Right lobe of liver (tissue), 6 donors: ENCODE measurements around the gene SLC27A5. TPM values are rescaled to one million over a fixed set of nuclear protein-coding genes. Genes with fewer than 3 reads are reported as not detected.
A peak's percentile ranks its signal among the peaks of the same experiment; 100 is the strongest.

Experiments
- ATAC-seq, 4 donors: fragments of 200-7000 bp; cut with Tn5 transposase; one replicate each; pipeline ENCODE4 v1.9.1; 2020; ENCODE audit warnings: mild to moderate bottlenecking in 4 of 4, moderate library complexity in 4 of 4
- DNase-seq, 3 donors: peaks; one replicate each; pipeline ENCODE4 v3.0.0-alpha.2; 2020
- H3K27ac ChIP-seq, 3 donors: fragments of 200-600 bp; one replicate each; pipeline ENCODE4 v1.8.0; 2022
- H3K27me3 ChIP-seq, 2 donors: fragments of 200-600 bp; one replicate each; pipeline ENCODE4 v1.8.0; 2022
- H3K36me3 ChIP-seq, 4 donors: fragments of 200-600 bp; sonication (generic) in 1 of 4; one replicate each; pipeline versions ENCODE4 v1.5.1 to v1.8.0; 2017 to 2022; ENCODE audit warnings: control low read depth in 1 of 4
- H3K4me1 ChIP-seq, 4 donors: fragments of 200-600 bp; sonication (generic) in 1 of 4; one replicate each; pipeline versions ENCODE4 v1.5.1 to v1.8.0; 2017 to 2022; ENCODE audit warnings: control low read depth in 1 of 4
- H3K4me3 ChIP-seq, 3 donors: fragments of 200-600 bp; one replicate each; pipeline ENCODE4 v1.8.0; 2022
- H3K9me3 ChIP-seq, 4 donors: fragments of 200-600 bp; sonication (generic) in 1 of 4; one replicate each; pipeline versions ENCODE4 v1.5.1 to v1.8.0; 2017 to 2022; ENCODE audit warnings: control low read depth in 1 of 4
- CTCF ChIP-seq, 4 donors: fragments of 200-600 bp in 3 of 4; fragments of 450-650 bp in 1 of 4; IDR thresholded peaks; one replicate each; pipeline versions ENCODE4 v1.5.1 to v1.8.0; 2016 to 2022; ENCODE audit warnings: antibody characterized with exemption in 4 of 4, mild to moderate bottlenecking in 2 of 4
- POLR2A ChIP-seq: fragments of 450-650 bp; IDR thresholded peaks from one replicate; pipeline ENCODE4 v1.6.1; 2017; ENCODE audit warnings: antibody characterized with exemption, mild to moderate bottlenecking
- WGBS: methylation state at CpG from one replicate; pipeline ENCODE4 v1.1.6; 2018; ENCODE audit warnings: low coverage, low lambda C conversion rate; ENCODE audit not compliant: insufficient coverage; ENCODE audit errors: missing lambda C conversion rate; 5-methylcytosine and 5-hydroxymethylcytosine counted together
- intact Hi-C, 2 donors: fragments of 100-400 bp; cut with DNase I; formaldehyde crosslinking; loops; one replicate each; pipeline versions ENCODE4 v1.11.2 to v1.14.1; 2022
- long read RNA-seq: library from polyadenylated mRNA; unstranded; transcript quantifications from one replicate; pipeline ENCODE4 v2.0.0, GENCODE V29; 2019
- total RNA-seq, 6 experiments: library from RNA; depleted of rRNA in 2 of 6; stranded (reverse); fragments of >200 nt in 2 of 6; fragmentation: NEBNext Ultra II Directional in 3 of 6; extraction: Animal tissue kit (Norgen Biotek cat#: 25700) in 3 of 6; gene quantifications; one replicate each; pipeline versions ENCODE4 v1.1.0 to v1.2.4, GENCODE V29; 2016 to 2023
- donor health status: DM: no; HTN: yes; CAD: no.
- donor health status: DM: no; HTN: no; CAD: no.
- donor health status: DM: no; HTN: no; CAD: no.
- donor health status: DM: no; HTN: yes; CAD: no.
- donor health status: DM: no; HTN: yes; CAD: no.

Gene SLC27A5
- total RNA-seq: 100 to 1,000 TPM; 107 to 737 (median 366) TPM
- long read RNA-seq, transcript SLC27A5-201 (10 exons, 2,361 nt): major isoform, 109 of 151 reads
- long read RNA-seq, partial matches to known transcripts: 23 of 151 reads
- long read RNA-seq, other reads (novel, unspliced or antisense): 13 of 151 reads

GRCh38 chr19:58511353-58512208 lies at the start of gene SLC27A5:
TSS of gene SLC27A5 (minus strand) at chr19:58511992. CDS start at chr19:58511955, 37 bp downstream.
- no peak for TF ChIP-seq CTCF (IDR thresholded peaks at IDR 0.05)
- peak; percentile 84 for TF ChIP-seq POLR2A
- Histone ChIP-seq H3K4me1 (peaks cover 0 to 54% (median 21%) of the 10 kb centered on the region in 4 donors), H3K27ac (peak within 1 kb of the TSS; percentile 76 to 97 (median 92)), H3K9me3 (no peaks in the 10 kb centered on the region), H3K27me3 (no peaks in the 10 kb centered on the region), H3K4me3 (peak within 1 kb of the TSS; percentile 38 to 84 (median 78)), H3K36me3 (peaks cover 0 to under 1% (median under 1%) of the 10 kb centered on the region in 4 donors)
- WGBS: no CpG with 5 or more reads among the region's 25 CpGs
- intact Hi-C loops: no loop called here
- peak; percentile 70 to 86 (median 76) for ATAC-seq
- DNase-seq: peak; percentile 88 to 98 (median 97)

- Histone ChIP-seq H3K27me3 (no peaks in the 10 kb centered on the region), H3K4me3 (no peak overlapping the region), H3K4me1 (peaks cover 0 to 35% (median 7%) of the 10 kb centered on the region in 4 donors), H3K9me3 (no peaks in the 10 kb centered on the region), H3K36me3 (peaks cover 0 to 12% (median 2%) of the 10 kb centered on the region in 4 donors), H3K27ac (no peak overlapping the region)
- TF ChIP-seq POLR2A (no peak), CTCF (IDR thresholded peaks at IDR 0.05) (no peak)
- intact Hi-C loops: no loop called here
- peak in 1 of 3 donors; percentile 8 for DNase-seq
- ATAC-seq: no peak
Observed at GRCh38 chr19:58560921-58561320, 49.1 kb upstream of the SLC27A5 start.

- peaks cover 0 to 12% (median 2%) of the 10 kb centered on the region in 4 donors for H3K36me3 ChIP-seq
- WGBS: 36% methylated on average over 2 of the region's 8 CpGs
- H3K9me3 ChIP-seq: no peaks in the 10 kb centered on the region
- peak overlapping the region; percentile 72 to 95 (median 89) for H3K4me3 ChIP-seq
- peaks cover 0 to 39% (median 9%) of the 10 kb centered on the region in 4 donors for H3K4me1 ChIP-seq
- no peak for ATAC-seq
- intact Hi-C loops: no loop called here
- TF ChIP-seq POLR2A (no peak), CTCF (IDR thresholded peaks at IDR 0.05) (no peak)
- DNase-seq: no peak
- no peaks in the 10 kb centered on the region for H3K27me3 ChIP-seq
- H3K27ac ChIP-seq: peak overlapping the region in 2 of 3 donors; percentile 98 to 100
Observed at GRCh38 chr19:58560007-58560887, 48.5 kb upstream of the SLC27A5 start.

GRCh38 chr19:58559275-58560006 lies 47.6 kb upstream of the SLC27A5 start:
- peak overlapping the region; percentile 72 to 95 (median 89) for H3K4me3 ChIP-seq
- peak; percentile 86 for TF ChIP-seq POLR2A
- TF ChIP-seq CTCF (IDR thresholded peaks at IDR 0.05): no peak
- H3K9me3 ChIP-seq: no peaks in the 10 kb centered on the region
- H3K27ac ChIP-seq: peak overlapping the region; percentile 98 to 100 (median 99)
- peaks cover 0 to 12% (median 2%) of the 10 kb centered on the region in 4 donors for H3K36me3 ChIP-seq
- under 1% methylated on average over 16 of the region's 33 CpGs for WGBS
- H3K27me3 ChIP-seq: no peaks in the 10 kb centered on the region
- DNase-seq: peak; percentile 93 to 95 (median 94)
- H3K4me1 ChIP-seq: peaks cover 0 to 41% (median 9%) of the 10 kb centered on the region in 4 donors
- ATAC-seq: peak; percentile 53 to 70 (median 63)
- intact Hi-C loops: no loop called here
